ENCODE results near the gene PPP2R5E.

PPP2R5E gene

DNA sequence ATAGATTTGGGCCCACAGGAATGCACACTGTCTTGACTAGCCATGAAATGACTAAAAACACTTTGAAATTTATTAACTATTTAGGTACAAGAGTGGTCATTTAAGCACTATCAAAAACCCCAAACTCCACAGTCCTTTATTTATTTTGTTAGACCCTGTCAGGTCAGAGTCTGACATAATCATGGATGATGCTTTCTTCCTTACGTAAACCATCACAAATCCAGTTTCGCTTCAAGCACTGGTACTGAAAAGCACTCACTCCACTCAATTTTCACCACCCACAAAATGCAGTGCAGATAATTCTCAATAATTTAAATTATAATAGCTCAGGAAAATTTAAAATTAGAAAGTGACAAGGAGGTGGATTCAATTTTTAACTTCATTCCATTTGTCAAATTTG is 25.8 kb downstream of the PPP2R5E start:
- no peaks in the 10 kb centered on the region for H3K9me3 ChIP-seq (ENCODE audit: control insufficient read depth in 1 of 2, low read length in 2 of 2)
- peaks cover 0 to 16% of the 10 kb centered on the region in 2 donors for H3K4me1 ChIP-seq (ENCODE audit: control insufficient read depth in 1 of 2, insufficient read depth in 2 of 2, low read length in 2 of 2)
- H3K4me3 ChIP-seq (ENCODE audit: low read depth in 1 of 2, low read length in 2 of 2), result no peak overlapping the region
- H3K27me3 ChIP-seq (ENCODE audit: low read depth, low read length), result no peaks in the 10 kb centered on the region
- no peak overlapping the region for H3K27ac ChIP-seq (ENCODE audit: low read length)
- no peaks in the 10 kb centered on the region for H3K36me3 ChIP-seq (ENCODE audit: control insufficient read depth in 1 of 2, insufficient read depth in 2 of 2, low read length in 2 of 2)

DNA sequence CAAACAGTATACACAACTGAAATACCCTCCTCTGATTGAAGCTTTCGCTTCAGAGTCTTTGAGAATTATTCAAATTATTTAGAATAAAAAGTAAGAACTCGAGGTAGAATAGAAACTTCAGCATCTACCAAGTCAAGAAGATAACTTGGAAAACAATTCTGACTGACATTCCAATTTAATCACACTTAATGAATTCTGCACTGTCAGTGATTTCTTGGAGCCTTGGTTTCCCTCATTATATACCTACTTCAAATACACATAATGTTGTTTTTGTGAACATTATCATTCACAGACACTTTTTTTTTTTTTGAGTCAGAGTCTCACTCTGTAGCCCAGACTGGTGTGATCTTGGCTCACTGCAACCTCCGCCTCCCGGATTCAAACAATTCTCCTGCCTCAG is 27.9 kb downstream of the PPP2R5E start:
- H3K9me3 ChIP-seq (ENCODE audit: control insufficient read depth in 1 of 2, low read length in 2 of 2), result no peaks in the 10 kb centered on the region
- no peak overlapping the region for H3K27ac ChIP-seq (ENCODE audit: low read length)
- no peaks in the 10 kb centered on the region for H3K36me3 ChIP-seq (ENCODE audit: control insufficient read depth in 1 of 2, insufficient read depth in 2 of 2, low read length in 2 of 2)
- no peaks in the 10 kb centered on the region for H3K27me3 ChIP-seq (ENCODE audit: low read depth, low read length)
- H3K4me3 ChIP-seq (ENCODE audit: low read depth in 1 of 2, low read length in 2 of 2), result no peak overlapping the region
- H3K4me1 ChIP-seq (ENCODE audit: control insufficient read depth in 1 of 2, insufficient read depth in 2 of 2, low read length in 2 of 2), result peaks cover 0 to 16% of the 10 kb centered on the region in 2 donors

- peaks cover 0 to 16% of the 10 kb centered on the region in 2 donors for H3K4me1 ChIP-seq (ENCODE audit: control insufficient read depth in 1 of 2, insufficient read depth in 2 of 2, low read length in 2 of 2)
- H3K4me3 ChIP-seq (ENCODE audit: low read depth in 1 of 2, low read length in 2 of 2), result no peak overlapping the region
- H3K9me3 ChIP-seq (ENCODE audit: control insufficient read depth in 1 of 2, low read length in 2 of 2), result no peaks in the 10 kb centered on the region
- no peaks in the 10 kb centered on the region for H3K36me3 ChIP-seq (ENCODE audit: control insufficient read depth in 1 of 2, insufficient read depth in 2 of 2, low read length in 2 of 2)
- no peak overlapping the region for H3K27ac ChIP-seq (ENCODE audit: low read length)
- no peaks in the 10 kb centered on the region for H3K27me3 ChIP-seq (ENCODE audit: low read depth, low read length)
Measured at GRCh38 chr14:63513756-63514155, 29.4 kb downstream of the PPP2R5E start.

GRCh38 chr14:63512861-63513260 is 30.3 kb downstream of the PPP2R5E start:
- no peaks in the 10 kb centered on the region for H3K36me3 ChIP-seq (ENCODE audit: control insufficient read depth in 1 of 2, insufficient read depth in 2 of 2, low read length in 2 of 2)
- H3K4me1 ChIP-seq (ENCODE audit: control insufficient read depth in 1 of 2, insufficient read depth in 2 of 2, low read length in 2 of 2), result peaks cover 0 to 16% of the 10 kb centered on the region in 2 donors

DNA sequence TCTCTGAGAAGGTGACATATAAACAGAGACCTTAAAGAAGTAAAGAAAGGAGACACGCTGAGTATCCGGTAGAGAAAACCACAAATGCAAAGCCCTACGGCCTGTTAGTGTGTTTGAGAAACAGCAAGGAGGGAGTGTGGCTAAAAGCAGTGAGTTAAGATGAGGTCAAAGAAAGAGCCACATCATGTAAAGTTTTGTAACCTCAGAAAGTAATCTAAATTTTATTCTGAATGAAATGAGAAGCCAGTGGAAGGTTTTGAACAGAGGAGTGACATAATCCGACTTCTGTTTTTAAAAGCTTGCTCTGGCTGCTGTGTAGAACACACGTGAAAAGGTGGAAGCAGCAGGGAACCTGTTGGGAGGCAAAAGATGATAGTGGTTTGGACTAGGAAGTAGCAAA is 32.6 kb downstream of the PPP2R5E start:
- H3K4me3 ChIP-seq (ENCODE audit: low read depth in 1 of 2, low read length in 2 of 2), result no peak overlapping the region
- no peaks in the 10 kb centered on the region for H3K27me3 ChIP-seq (ENCODE audit: low read depth, low read length)
- no peaks in the 10 kb centered on the region for H3K36me3 ChIP-seq (ENCODE audit: control insufficient read depth in 1 of 2, insufficient read depth in 2 of 2, low read length in 2 of 2)
- no peak overlapping the region for H3K27ac ChIP-seq (ENCODE audit: low read length)
- H3K9me3 ChIP-seq (ENCODE audit: control insufficient read depth in 1 of 2, low read length in 2 of 2), result no peaks in the 10 kb centered on the region
- peaks cover 0 to 16% of the 10 kb centered on the region in 2 donors for H3K4me1 ChIP-seq (ENCODE audit: control insufficient read depth in 1 of 2, insufficient read depth in 2 of 2, low read length in 2 of 2)

More at GRCh38 chr14:63512861-63513260, 30.3 kb downstream of the PPP2R5E start:
- no peaks in the 10 kb centered on the region for H3K27me3 ChIP-seq (ENCODE audit: low read depth, low read length)
- H3K9me3 ChIP-seq (ENCODE audit: control insufficient read depth in 1 of 2, low read length in 2 of 2), result no peaks in the 10 kb centered on the region
- no peak overlapping the region for H3K4me3 ChIP-seq (ENCODE audit: low read depth in 1 of 2, low read length in 2 of 2)
- no peak overlapping the region for H3K27ac ChIP-seq (ENCODE audit: low read length)

DNA sequence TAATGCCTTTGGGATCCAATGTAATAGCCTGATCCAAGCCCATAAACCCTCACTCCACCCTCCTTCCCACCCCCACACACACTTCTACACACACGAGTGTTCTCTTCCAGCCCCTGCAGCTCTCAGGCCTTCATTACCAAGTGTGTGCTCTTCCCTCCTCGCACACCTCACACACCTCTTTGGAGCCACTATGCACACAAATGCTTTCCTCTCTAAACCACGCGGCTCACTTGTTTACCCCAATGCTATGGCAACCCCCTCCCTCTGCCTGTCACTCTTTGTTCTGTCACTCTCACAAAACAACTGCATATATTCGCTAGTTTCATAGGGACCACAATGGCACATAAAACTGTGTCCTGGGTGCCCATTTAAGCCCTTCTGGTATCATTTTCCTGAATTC is 35.1 kb downstream of the PPP2R5E start:
- Histone ChIP-seq H3K4me1 (ENCODE audit: control insufficient read depth in 1 of 2, insufficient read depth in 2 of 2, low read length in 2 of 2) (no peaks in the 10 kb centered on the region), H3K36me3 (ENCODE audit: control insufficient read depth in 1 of 2, insufficient read depth in 2 of 2, low read length in 2 of 2) (no peaks in the 10 kb centered on the region), H3K27me3 (ENCODE audit: low read depth, low read length) (no peaks in the 10 kb centered on the region)

GRCh38 chr14:63504648-63505047 is 38.5 kb downstream of the PPP2R5E start:
- H3K27ac ChIP-seq (ENCODE audit: low read length), result no peak overlapping the region
- no peak overlapping the region for H3K4me3 ChIP-seq (ENCODE audit: low read depth in 1 of 2, low read length in 2 of 2)
- H3K27me3 ChIP-seq (ENCODE audit: low read depth, low read length), result no peaks in the 10 kb centered on the region
- no peaks in the 10 kb centered on the region for H3K4me1 ChIP-seq (ENCODE audit: control insufficient read depth in 1 of 2, insufficient read depth in 2 of 2, low read length in 2 of 2)
- no peaks in the 10 kb centered on the region for H3K9me3 ChIP-seq (ENCODE audit: control insufficient read depth in 1 of 2, low read length in 2 of 2)
- no peaks in the 10 kb centered on the region for H3K36me3 ChIP-seq (ENCODE audit: control insufficient read depth in 1 of 2, insufficient read depth in 2 of 2, low read length in 2 of 2)

More for the DNA sequence above, 35.1 kb downstream of the PPP2R5E start:
- H3K9me3 ChIP-seq (ENCODE audit: control insufficient read depth in 1 of 2, low read length in 2 of 2), result no peaks in the 10 kb centered on the region
- no peak overlapping the region for H3K27ac ChIP-seq (ENCODE audit: low read length)
- H3K4me3 ChIP-seq (ENCODE audit: low read depth in 1 of 2, low read length in 2 of 2), result no peak overlapping the region

- no peaks in the 10 kb centered on the region for H3K27me3 ChIP-seq (ENCODE audit: low read depth, low read length)
- H3K27ac ChIP-seq (ENCODE audit: low read length), result no peak overlapping the region
- H3K4me1 ChIP-seq (ENCODE audit: control insufficient read depth in 1 of 2, insufficient read depth in 2 of 2, low read length in 2 of 2), result peaks cover 0 to 12% of the 10 kb centered on the region in 2 donors
- H3K4me3 ChIP-seq (ENCODE audit: low read depth in 1 of 2, low read length in 2 of 2), result no peak overlapping the region
- no peaks in the 10 kb centered on the region for H3K36me3 ChIP-seq (ENCODE audit: control insufficient read depth in 1 of 2, insufficient read depth in 2 of 2, low read length in 2 of 2)
- no peaks in the 10 kb centered on the region for H3K9me3 ChIP-seq (ENCODE audit: control insufficient read depth in 1 of 2, low read length in 2 of 2)
Measured at GRCh38 chr14:63501429-63501828, 41.7 kb downstream of the PPP2R5E start.

GRCh38 chr14:63499701-63500250 is 43.4 kb downstream of the PPP2R5E start:
- Histone ChIP-seq H3K4me1 (ENCODE audit: control insufficient read depth in 1 of 2, insufficient read depth in 2 of 2, low read length in 2 of 2) (peaks cover 0 to 12% of the 10 kb centered on the region in 2 donors), H3K27ac (ENCODE audit: low read length) (no peak overlapping the region), H3K27me3 (ENCODE audit: low read depth, low read length) (no peaks in the 10 kb centered on the region), H3K4me3 (ENCODE audit: low read depth in 1 of 2, low read length in 2 of 2) (no peak overlapping the region), H3K36me3 (ENCODE audit: control insufficient read depth in 1 of 2, insufficient read depth in 2 of 2, low read length in 2 of 2) (no peaks in the 10 kb centered on the region), H3K9me3 (ENCODE audit: control insufficient read depth in 1 of 2, low read length in 2 of 2) (no peaks in the 10 kb centered on the region)

GRCh38 chr14:63496837-63497400 is 46.3 kb downstream of the PPP2R5E start:
- H3K27ac ChIP-seq (ENCODE audit: low read length), result no peak overlapping the region

DNA sequence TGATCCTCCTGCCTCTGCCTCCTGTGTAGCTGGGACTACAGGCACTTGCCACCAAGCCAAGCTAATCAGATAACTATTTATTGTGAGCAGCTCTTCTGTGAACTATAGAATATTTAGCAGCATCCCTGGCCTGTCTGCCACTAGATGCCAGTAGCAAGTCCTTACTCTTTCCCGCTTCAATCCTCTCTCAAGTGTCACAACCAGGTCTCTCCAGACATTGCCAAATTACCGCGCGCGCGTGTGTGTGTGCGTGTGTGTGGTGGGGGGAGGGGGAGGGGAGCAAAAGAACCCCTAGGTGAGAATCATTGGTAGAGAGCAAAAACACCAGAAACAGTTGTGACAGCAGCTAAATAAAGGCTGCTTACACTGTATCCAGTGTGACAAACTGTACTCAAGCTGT is 49.9 kb downstream of the PPP2R5E start:
- H3K36me3 ChIP-seq (ENCODE audit: control insufficient read depth in 1 of 2, insufficient read depth in 2 of 2, low read length in 2 of 2), result no peaks in the 10 kb centered on the region
- H3K27me3 ChIP-seq (ENCODE audit: low read depth, low read length), result no peaks in the 10 kb centered on the region
- peaks cover 0 to 20% of the 10 kb centered on the region in 2 donors for H3K4me1 ChIP-seq (ENCODE audit: control insufficient read depth in 1 of 2, insufficient read depth in 2 of 2, low read length in 2 of 2)
- H3K27ac ChIP-seq (ENCODE audit: low read length), result no peak overlapping the region
- H3K9me3 ChIP-seq (ENCODE audit: control insufficient read depth in 1 of 2, low read length in 2 of 2), result no peaks in the 10 kb centered on the region
- no peak overlapping the region for H3K4me3 ChIP-seq (ENCODE audit: low read depth in 1 of 2, low read length in 2 of 2)

More at GRCh38 chr14:63496837-63497400, 46.3 kb downstream of the PPP2R5E start:
- H3K9me3 ChIP-seq (ENCODE audit: control insufficient read depth in 1 of 2, low read length in 2 of 2), result no peaks in the 10 kb centered on the region
- no peak overlapping the region for H3K4me3 ChIP-seq (ENCODE audit: low read depth in 1 of 2, low read length in 2 of 2)
- H3K36me3 ChIP-seq (ENCODE audit: control insufficient read depth in 1 of 2, insufficient read depth in 2 of 2, low read length in 2 of 2), result no peaks in the 10 kb centered on the region
- H3K27me3 ChIP-seq (ENCODE audit: low read depth, low read length), result no peaks in the 10 kb centered on the region
- peaks cover 0 to 18% of the 10 kb centered on the region in 2 donors for H3K4me1 ChIP-seq (ENCODE audit: control insufficient read depth in 1 of 2, insufficient read depth in 2 of 2, low read length in 2 of 2)

DNA sequence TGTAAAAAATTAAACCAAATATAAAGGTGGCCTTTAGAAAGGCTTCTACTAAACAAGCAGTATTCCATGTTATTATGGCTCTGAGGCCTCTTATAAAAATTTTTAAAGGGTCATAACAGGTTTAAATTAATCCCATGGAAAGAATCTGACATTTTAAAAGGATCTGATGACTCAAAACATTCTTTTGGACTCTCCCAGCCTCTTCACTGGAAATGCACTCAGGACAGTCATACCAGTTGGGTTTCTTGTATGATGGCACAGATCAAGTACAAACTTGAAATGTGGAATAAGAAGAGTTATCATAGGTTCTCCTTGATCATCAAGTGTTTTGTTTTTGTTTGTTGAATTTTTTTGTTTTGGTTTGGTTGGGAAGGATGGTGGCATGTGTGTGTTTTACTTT is 50.8 kb downstream of the PPP2R5E start:
- Histone ChIP-seq H3K36me3 (ENCODE audit: control insufficient read depth in 1 of 2, insufficient read depth in 2 of 2, low read length in 2 of 2) (no peaks in the 10 kb centered on the region), H3K4me3 (ENCODE audit: low read depth in 1 of 2, low read length in 2 of 2) (no peak overlapping the region), H3K27ac (ENCODE audit: low read length) (no peak overlapping the region), H3K4me1 (ENCODE audit: control insufficient read depth in 1 of 2, insufficient read depth in 2 of 2, low read length in 2 of 2) (peaks cover 0 to 20% of the 10 kb centered on the region in 2 donors), H3K9me3 (ENCODE audit: control insufficient read depth in 1 of 2, low read length in 2 of 2) (no peaks in the 10 kb centered on the region), H3K27me3 (ENCODE audit: low read depth, low read length) (no peaks in the 10 kb centered on the region)
